Measurements from ENCODE around the gene ZNF25.

Gene ZNF25

DNA sequence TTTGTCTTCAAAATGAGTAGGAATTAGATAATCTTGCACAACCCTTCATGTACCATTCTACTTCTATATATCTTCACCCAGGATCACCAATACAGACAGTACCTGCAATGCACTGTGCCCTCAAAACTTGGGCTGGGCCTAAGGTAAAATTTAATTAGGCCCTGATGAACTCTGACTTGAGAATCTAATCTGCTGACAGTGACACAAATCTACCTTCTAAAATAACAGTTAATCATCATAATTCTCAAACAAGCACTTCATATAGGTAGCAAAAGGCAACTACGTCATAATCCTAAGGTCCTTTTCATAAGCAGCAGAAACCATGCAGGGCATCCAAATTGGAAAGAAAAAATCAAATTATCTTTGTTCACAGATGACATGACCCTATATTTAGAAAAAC, 4.1 kb downstream of the ZNF25 start:
- TF ChIP-seq, protein P1, sequence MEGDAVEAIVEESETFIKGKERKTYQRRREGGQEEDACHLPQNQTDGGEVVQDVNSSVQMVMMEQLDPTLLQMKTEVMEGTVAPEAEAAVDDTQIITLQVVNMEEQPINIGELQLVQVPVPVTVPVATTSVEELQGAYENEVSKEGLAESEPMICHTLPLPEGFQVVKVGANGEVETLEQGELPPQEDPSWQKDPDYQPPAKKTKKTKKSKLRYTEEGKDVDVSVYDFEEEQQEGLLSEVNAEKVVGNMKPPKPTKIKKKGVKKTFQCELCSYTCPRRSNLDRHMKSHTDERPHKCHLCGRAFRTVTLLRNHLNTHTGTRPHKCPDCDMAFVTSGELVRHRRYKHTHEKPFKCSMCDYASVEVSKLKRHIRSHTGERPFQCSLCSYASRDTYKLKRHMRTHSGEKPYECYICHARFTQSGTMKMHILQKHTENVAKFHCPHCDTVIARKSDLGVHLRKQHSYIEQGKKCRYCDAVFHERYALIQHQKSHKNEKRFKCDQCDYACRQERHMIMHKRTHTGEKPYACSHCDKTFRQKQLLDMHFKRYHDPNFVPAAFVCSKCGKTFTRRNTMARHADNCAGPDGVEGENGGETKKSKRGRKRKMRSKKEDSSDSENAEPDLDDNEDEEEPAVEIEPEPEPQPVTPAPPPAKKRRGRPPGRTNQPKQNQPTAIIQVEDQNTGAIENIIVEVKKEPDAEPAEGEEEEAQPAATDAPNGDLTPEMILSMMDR (conservative IDR thresholded peaks at IDR 0.05) = no peak
- no peak for TF ChIP-seq ZFX (IDR thresholded peaks at IDR 0.05)
- H3K27ac ChIP-seq = no peak overlapping the region

DNA sequence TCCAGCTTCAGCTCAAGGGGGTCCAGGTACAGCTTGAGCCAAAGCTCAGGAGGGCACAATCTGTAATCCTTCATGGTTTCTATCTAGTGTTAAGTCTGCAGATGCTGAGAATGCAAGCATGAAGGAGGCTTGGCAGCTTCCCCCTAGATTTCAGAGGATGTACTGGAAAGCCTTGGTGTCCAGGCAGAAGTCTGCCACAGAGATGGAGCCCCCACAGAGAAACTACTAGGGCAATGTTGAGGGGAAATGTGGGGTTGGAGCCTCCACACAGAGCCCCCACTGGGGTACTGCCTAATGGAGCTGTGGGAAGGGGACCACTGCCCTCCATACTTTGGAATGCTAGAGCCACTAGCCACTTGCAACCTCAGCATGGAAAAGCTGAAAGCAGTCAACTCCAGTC, 11.4 kb downstream of the ZNF25 start:
- H3K27ac ChIP-seq = no peak overlapping the region
- TF ChIP-seq ZFX (IDR thresholded peaks at IDR 0.05) = no peak
- TF ChIP-seq, protein P1 (conservative IDR thresholded peaks at IDR 0.05) = no peak

DNA sequence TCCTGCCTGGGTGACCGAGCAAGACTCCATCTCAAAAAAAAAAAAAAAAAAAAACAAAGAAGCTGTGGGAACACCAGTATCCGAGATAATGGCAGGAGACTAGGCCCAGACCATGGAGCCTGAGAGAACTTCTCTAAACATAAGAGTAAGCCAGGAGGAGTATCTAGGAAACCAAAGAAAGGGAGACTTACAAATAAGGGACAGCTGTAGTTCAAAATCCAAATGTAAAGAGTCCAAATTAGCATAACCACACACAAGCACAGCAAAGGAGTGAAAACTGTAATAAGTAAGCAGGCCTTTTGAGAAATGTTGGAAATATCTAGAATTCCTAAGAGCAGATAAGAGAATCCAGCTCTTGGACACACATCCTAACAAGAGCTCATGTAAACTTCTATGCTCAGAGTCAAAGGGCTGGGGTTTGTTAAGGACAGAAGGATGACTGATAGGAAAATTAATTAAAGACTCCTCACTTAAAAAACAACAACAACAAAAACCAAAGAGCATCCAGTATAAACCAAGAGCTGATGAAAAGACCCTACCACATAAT, 15.8 kb downstream of the ZNF25 start:
- TF ChIP-seq ZFX (IDR thresholded peaks at IDR 0.05) = no peak
- TF ChIP-seq, protein P1 (conservative IDR thresholded peaks at IDR 0.05) = no peak
- no peak overlapping the region for H3K27ac ChIP-seq

DNA sequence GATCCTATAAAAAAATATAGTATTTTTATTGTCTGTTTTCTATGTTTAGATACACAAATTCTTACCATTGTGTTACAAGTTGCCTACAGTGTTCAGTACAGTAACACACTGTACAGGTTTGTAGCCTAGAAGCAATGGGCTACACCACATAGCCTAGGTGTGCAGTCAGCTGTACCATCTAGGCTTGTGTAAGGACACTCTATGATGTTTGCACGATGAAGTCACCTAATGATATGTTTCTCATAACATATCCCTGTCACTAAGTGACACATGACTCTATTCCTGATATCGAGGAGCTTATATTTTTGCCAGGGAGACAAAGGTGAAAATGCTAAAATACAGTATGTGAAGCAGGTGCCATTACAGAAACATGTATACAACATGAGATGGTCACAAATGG, 18.6 kb downstream of the ZNF25 start:
- no peak overlapping the region for H3K27ac ChIP-seq
- TF ChIP-seq ZFX (IDR thresholded peaks at IDR 0.05) = no peak
- TF ChIP-seq, protein P1 (conservative IDR thresholded peaks at IDR 0.05) = no peak

DNA sequence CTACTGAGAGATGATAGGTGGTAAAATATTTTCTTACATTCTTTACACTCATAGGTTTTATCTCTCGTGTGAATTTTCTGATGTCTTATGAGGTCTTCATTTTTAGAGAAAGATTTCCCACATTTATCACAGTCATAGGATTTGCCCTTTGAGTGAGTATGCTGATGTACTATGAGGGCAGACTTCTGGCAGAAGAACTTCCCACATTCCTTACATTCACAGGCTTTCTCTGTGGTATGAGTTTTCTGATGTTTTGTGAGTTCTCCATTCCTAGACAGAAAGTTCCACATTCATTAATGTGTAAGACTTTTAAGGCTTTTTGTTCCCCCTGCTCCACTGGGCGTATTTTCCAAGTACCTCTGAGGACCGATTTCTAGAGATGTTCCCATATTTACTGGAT, 23.5 kb downstream of the ZNF25 start:
- TF ChIP-seq, protein P1 (conservative IDR thresholded peaks at IDR 0.05) = no peak
- no peak overlapping the region for H3K27ac ChIP-seq

DNA sequence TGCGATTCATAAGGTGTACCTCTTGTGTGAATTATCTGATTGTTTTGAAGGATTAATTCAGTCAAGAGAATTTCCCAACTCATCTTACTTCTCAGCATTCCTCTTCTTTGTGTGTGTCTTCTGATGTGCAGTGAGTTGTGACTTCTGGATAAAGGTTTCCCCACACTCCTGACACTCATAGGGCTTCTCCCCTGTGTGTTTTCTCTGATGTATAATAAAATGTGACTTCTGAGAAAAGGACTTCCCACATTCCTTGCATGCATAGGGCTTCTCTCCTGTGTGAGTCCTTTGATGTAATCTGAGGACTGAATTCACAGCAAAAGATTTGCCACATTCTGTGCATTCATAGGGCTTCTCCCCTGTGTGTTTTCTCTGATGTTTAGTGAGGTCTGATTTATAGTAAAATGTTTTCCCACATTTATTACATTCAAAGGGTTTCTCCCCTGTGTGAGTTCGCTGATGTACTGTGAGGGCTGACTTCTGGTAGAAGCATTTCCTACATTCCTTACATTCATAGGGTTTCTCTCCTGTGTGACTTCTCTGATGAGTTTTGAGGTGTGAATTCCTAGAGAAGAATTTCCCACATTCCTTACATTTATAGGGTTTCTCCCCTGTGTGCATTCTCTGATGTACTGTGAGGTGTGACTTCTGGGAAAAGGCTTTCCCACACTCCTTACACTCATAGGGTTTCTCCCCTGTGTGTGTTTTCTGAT, 24.2 kb downstream of the ZNF25 start:
- no peak overlapping the region for H3K27ac ChIP-seq
- no peak for TF ChIP-seq ZFX (IDR thresholded peaks at IDR 0.05)
- TF ChIP-seq, protein P1 (conservative IDR thresholded peaks at IDR 0.05) = no peak

DNA sequence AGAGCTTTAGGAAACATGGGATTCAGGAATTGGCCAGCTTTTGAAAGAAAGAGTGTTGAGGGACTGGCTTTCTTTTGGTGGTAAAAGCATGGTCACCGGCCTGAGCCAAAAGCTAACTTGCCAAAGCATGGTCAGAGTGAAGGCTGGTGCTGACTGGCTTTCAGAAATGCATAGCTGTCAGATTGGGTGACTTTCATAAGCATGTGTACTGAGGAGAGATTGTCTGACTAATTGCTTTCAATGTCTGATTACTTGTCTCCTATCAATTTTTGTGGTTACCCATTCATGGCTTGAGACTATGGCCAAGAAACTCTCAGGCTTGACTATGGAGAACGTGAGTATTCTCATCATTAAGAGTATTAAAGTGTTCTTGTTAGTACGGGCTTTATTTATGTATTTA, 28.2 kb downstream of the ZNF25 start:
- no peak for TF ChIP-seq ZFX (IDR thresholded peaks at IDR 0.05)
- TF ChIP-seq, protein P1 (conservative IDR thresholded peaks at IDR 0.05) = no peak
- no peak overlapping the region for H3K27ac ChIP-seq

Data from C4-2B (cell line).